ENCODE measurements around the gene DGKA. TPM values are rescaled to one million over a fixed set of nuclear protein-coding genes. Genes with fewer than 3 reads are reported as not detected.

The DGKA gene
- total and polyA plus RNA-seq, 8 donors: 30.6 to 47.6 (median 37.8) TPM

- Histone ChIP-seq H3K27me3 (no peaks in the 10 kb centered on the region), H3K4me1 (peaks cover 20 to 66% of the 10 kb centered on the region in 2 donors), H3K4me3 (peak overlapping the region; percentile 77 to 78), H3K27ac (peak overlapping the region; percentile 97 to 99), H3K9me3 (no peaks in the 10 kb centered on the region), H3K36me3 (peaks cover 0 to 30% of the 10 kb centered on the region in 2 donors)
- no peak for TF ChIP-seq CTCF (IDR thresholded peaks at IDR 0.05)
- DNase-seq (no peak), ATAC-seq (no peak)
- intact Hi-C loops (cut with DNase I): loop anchor here in 1 of 2 donors (10.0 kb wide), 1 partner anchor 91 kb away; no protein-coding TSS in a partner anchor
Measured at GRCh38 chr12:55925870-55926737, 4.9 kb upstream of the DGKA start.

DNA sequence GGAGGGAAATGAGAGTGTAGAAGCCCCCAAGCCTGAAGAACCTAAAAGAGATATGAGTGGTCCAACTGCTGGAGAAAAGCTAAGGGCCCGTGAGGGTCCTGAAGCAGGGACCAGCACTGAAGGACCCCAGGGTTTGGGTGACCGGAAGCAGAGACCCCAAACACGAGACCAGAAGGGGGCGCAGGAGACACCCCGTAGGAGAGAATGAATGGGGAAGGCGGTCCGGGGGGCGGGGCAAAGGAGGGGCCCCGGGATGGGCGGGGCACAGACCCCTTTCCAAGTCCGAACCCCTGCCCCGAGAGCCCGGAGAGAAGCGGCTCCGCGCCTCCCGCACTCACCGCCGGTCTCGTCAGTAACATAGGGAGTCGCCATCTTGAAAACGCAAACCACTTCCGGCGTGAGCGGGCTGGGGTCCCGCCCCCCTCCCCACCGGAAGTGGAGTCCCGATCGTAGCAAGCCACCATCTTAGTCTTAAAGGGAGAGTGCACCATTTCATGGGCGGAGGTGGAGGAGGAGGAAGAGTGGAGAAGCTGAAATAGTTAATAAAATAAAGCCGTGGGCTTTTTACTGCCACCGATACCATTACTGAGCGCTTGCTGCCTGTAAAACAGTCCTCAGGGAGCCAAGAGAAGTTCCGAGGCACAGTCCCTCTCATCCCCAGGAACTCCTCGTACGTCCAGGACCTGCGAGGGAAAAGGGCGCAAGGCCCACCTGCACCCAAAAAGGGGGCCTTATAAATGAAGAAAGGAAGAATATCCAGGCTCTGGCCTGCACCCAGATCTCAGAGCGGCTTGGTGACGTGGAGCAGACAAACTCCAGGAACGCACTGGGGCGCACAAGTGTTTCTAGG, 4.0 kb upstream of the DGKA start:
- H3K27me3 ChIP-seq: no peaks in the 10 kb centered on the region
- DNase-seq: peak; percentile 90 to 95 (median 92)
- intact Hi-C loops (cut with DNase I): loop anchor here in 1 of 2 donors (10.0 kb wide), 1 partner anchor 92 kb away; no protein-coding TSS in a partner anchor
- ATAC-seq: peak; percentile 83
- TF ChIP-seq CTCF (IDR thresholded peaks at IDR 0.05): peak; percentile 37 to 49
- H3K27ac ChIP-seq: peak overlapping the region; percentile 97 to 99
- H3K9me3 ChIP-seq: no peaks in the 10 kb centered on the region
- H3K4me1 ChIP-seq: peaks cover 24 to 63% of the 10 kb centered on the region in 2 donors
- H3K4me3 ChIP-seq: peak overlapping the region; percentile 77 to 78
- peaks cover 0 to 24% of the 10 kb centered on the region in 2 donors for H3K36me3 ChIP-seq

DNA sequence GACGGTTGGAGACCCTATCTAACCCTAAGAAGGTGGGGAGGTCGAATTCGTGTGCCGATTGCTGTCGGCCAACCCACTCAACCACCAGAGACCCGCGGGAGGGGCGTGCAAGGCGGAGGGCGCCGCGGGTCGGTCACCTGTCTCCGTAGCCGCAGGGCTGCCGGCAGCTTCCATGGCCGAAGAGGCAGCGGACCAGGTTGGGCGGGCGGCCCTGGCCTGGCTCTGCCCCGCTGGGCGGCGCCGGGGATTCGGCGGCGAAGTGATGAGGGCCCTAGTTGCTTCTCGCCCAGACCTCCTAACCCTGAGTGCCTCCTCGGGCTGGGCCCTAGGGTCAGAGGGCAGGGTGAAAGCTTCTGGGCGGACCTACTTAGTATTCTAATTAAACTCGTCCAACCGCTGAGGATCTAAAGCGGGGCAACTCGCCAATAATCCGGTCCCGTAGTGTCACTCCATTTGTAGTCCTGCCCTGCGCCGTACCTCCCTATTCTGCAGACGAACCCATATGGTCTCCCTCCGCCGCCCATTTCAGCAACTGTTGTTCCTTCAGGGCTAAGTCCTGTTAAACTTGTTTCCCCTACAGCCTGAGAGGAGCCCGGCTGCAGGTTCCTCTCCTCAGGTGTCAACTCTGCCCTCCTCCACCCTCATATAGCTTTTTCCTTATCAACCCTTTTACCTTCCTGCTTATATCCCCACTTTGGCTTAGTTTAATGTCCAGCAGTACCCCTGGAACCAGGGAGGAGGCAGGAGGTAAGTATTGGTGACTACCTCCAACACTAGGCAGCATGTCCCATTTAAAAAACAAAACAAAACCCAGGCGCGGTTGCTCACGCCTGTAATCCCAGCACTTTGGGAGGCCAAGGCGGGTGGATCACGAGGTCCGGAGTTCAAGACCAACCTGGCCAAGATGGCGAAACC, 3.1 kb upstream of the DGKA start, which contains the start of gene PYM1:
PYM1 (minus strand) TSS at position 307 of the 915 bp plus-strand sequence; CDS start at position 174, 133 bp downstream.
- intact Hi-C loops (cut with DNase I): loop anchor here in 1 of 2 donors (10.0 kb wide), 1 partner anchor 93 kb away; no protein-coding TSS in a partner anchor
- Histone ChIP-seq H3K4me1 (peaks cover 27 to 65% of the 10 kb centered on the region in 2 donors), H3K4me3 (peak within 1 kb of the TSS; percentile 77 to 78), H3K9me3 (no peaks in the 10 kb centered on the region), H3K27me3 (no peaks in the 10 kb centered on the region), H3K36me3 (peaks cover 0 to 15% of the 10 kb centered on the region in 2 donors), H3K27ac (peak within 1 kb of the TSS; percentile 97 to 99)
- DNase-seq (peak; percentile 70 to 94 (median 84)), ATAC-seq (peak; percentile 70)
- TF ChIP-seq CTCF (IDR thresholded peaks at IDR 0.05): no peak

DNA sequence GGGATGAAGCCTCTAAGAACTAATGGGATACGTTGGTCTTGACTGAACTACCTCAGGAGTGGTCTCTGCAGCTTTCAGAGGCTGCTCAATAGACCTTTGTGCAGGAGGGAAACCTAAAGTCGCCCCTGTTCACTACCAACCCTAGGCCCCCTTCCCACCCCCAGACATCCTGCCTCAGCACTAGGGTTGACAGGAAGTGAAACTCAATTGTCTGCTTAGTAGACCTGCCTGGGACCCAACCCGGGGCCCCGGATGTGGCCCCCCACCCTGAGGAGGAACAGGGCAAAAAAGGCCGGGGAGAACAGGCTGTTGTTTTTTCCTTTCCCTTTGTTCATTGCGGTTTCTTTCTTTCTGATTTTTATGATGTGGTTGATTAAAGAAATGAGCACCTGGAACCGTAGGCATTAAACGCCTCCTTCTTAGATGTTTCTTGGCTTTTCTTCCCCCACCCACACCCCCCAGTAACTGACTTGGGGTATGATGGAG, 1.6 kb upstream of the DGKA start:
- no peaks in the 10 kb centered on the region for H3K27me3 ChIP-seq
- H3K4me3 ChIP-seq: no peak overlapping the region
- TF ChIP-seq CTCF (IDR thresholded peaks at IDR 0.05): no peak
- DNase-seq (no peak), ATAC-seq (no peak)
- peaks cover 31 to 72% of the 10 kb centered on the region in 2 donors for H3K4me1 ChIP-seq
- peaks cover 0 to 1% of the 10 kb centered on the region in 2 donors for H3K36me3 ChIP-seq
- H3K9me3 ChIP-seq: no peaks in the 10 kb centered on the region
- intact Hi-C loops (cut with DNase I): loop anchor here in 1 of 2 donors (10.0 kb wide), 1 partner anchor 95 kb away; no protein-coding TSS in a partner anchor
- H3K27ac ChIP-seq: peak overlapping the region; percentile 89 to 90
